Thyroid gland (tissue), 4 donors: ENCODE results near the gene CDON.

ENCODE experiments used
- POLR2A ChIP-seq, 2 donors: fragments of 450-650 bp; IDR thresholded peaks; one replicate each; pipeline ENCODE4 v1.6.1; 2017; ENCODE audit warnings: antibody characterized with exemption in 2 of 2, mild to moderate bottlenecking in 2 of 2, moderate library complexity in 1 of 2
- TF ChIP-seq, protein P1 (sequence below), 6 experiments: fragments of 200-600 bp in 3 of 6; fragments of 450-650 bp in 3 of 6; sonication (generic) in 3 of 6; IDR thresholded peaks; one replicate each; pipeline ENCODE4 v1.5.1; 2016 to 2019; ENCODE audit warnings: antibody characterized with exemption in 6 of 6, mild to moderate bottlenecking in 2 of 6, inconsistent platforms in 1 of 6, moderate library complexity in 1 of 6

GRCh38 chr11:125925804-125926203 lies 136.9 kb downstream of the CDON start:
- TF ChIP-seq POLR2A (IDR thresholded peaks at IDR 0.05), result no peak
- TF ChIP-seq, protein P1, sequence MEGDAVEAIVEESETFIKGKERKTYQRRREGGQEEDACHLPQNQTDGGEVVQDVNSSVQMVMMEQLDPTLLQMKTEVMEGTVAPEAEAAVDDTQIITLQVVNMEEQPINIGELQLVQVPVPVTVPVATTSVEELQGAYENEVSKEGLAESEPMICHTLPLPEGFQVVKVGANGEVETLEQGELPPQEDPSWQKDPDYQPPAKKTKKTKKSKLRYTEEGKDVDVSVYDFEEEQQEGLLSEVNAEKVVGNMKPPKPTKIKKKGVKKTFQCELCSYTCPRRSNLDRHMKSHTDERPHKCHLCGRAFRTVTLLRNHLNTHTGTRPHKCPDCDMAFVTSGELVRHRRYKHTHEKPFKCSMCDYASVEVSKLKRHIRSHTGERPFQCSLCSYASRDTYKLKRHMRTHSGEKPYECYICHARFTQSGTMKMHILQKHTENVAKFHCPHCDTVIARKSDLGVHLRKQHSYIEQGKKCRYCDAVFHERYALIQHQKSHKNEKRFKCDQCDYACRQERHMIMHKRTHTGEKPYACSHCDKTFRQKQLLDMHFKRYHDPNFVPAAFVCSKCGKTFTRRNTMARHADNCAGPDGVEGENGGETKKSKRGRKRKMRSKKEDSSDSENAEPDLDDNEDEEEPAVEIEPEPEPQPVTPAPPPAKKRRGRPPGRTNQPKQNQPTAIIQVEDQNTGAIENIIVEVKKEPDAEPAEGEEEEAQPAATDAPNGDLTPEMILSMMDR (IDR thresholded peaks at IDR 0.05), result no peak
